Ishikawa (cell line): ENCODE results near the gene YIF1A.

Experiments used
- CEBPB ChIP-seq: IDR thresholded peaks from 2 replicates; pipeline ENCODE4 v1.6.1; 2012
- CREB1 ChIP-seq: IDR thresholded peaks from 2 replicates; pipeline ENCODE4 v1.6.1; 2012; ENCODE audit warnings: low read depth
- EGR1 ChIP-seq: IDR thresholded peaks from 2 replicates; pipeline ENCODE4 v1.6.1; 2012
- EP300 ChIP-seq: IDR thresholded peaks from 2 replicates; pipeline ENCODE4 v1.6.1; 2012; ENCODE audit warnings: borderline replicate concordance
- FOXM1 ChIP-seq: IDR thresholded peaks from 2 replicates; pipeline ENCODE4 v1.6.1; 2012; ENCODE audit warnings: low read depth, borderline replicate concordance
- MAX ChIP-seq: IDR thresholded peaks from 2 replicates; pipeline ENCODE4 v1.6.1; 2012
- NFIC ChIP-seq: IDR thresholded peaks from 2 replicates; pipeline ENCODE4 v1.6.1; 2012
- RAD21 ChIP-seq: IDR thresholded peaks from 2 replicates; pipeline ENCODE4 v1.6.1; 2012; ENCODE audit warnings: low read depth
- TAF1 ChIP-seq: IDR thresholded peaks from 2 replicates; pipeline ENCODE4 v1.6.1; 2012; ENCODE audit warnings: low read depth, mild to moderate bottlenecking
- TCF12 ChIP-seq: IDR thresholded peaks from 2 replicates; pipeline ENCODE4 v1.6.1; 2012; ENCODE audit warnings: low read depth
- TEAD4 ChIP-seq: IDR thresholded peaks from 2 replicates; pipeline ENCODE4 v1.6.1; 2012
- USF1 ChIP-seq: IDR thresholded peaks from 2 replicates; pipeline ENCODE4 v1.6.1; 2012
- YY1 ChIP-seq: IDR thresholded peaks from 2 replicates; pipeline ENCODE4 v1.6.1; 2012; ENCODE audit warnings: low read depth
- ZBTB7A ChIP-seq: IDR thresholded peaks from 2 replicates; pipeline ENCODE4 v1.6.1; 2012; ENCODE audit warnings: low read depth
- TF ChIP-seq, protein P1 (sequence below): IDR thresholded peaks from 2 replicates; pipeline ENCODE4 v1.6.1; 2012; ENCODE audit warnings: low read depth, mild to moderate bottlenecking

YIF1A gene

DNA sequence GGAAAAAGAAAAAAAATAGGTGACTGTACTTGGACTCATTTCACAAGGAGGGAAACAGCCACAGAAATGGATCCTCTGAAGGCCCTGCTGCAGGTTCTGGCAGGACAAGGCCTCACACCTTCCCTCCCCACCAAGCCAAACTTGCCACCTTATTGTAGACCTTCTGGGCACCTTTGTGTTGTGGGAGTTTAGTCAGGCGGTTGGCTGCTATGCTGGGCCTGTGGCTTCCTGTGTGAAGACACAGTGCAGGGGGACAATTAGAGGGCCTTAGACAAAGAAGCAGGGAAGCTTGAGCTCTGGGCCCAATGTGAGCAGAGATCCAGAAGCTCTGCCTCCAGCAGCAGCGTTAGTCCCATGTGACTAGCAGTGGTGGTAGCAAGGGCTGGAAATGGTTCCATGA, 16.3 kb downstream of the YIF1A start:
- no peak for TF ChIP-seq CREB1
- no peak for TF ChIP-seq USF1
- no peak for TF ChIP-seq EP300
- no peak for TF ChIP-seq TEAD4
- TF ChIP-seq FOXM1 = no peak
- TF ChIP-seq NFIC = no peak
- TF ChIP-seq YY1 = no peak
- TF ChIP-seq, protein P1, sequence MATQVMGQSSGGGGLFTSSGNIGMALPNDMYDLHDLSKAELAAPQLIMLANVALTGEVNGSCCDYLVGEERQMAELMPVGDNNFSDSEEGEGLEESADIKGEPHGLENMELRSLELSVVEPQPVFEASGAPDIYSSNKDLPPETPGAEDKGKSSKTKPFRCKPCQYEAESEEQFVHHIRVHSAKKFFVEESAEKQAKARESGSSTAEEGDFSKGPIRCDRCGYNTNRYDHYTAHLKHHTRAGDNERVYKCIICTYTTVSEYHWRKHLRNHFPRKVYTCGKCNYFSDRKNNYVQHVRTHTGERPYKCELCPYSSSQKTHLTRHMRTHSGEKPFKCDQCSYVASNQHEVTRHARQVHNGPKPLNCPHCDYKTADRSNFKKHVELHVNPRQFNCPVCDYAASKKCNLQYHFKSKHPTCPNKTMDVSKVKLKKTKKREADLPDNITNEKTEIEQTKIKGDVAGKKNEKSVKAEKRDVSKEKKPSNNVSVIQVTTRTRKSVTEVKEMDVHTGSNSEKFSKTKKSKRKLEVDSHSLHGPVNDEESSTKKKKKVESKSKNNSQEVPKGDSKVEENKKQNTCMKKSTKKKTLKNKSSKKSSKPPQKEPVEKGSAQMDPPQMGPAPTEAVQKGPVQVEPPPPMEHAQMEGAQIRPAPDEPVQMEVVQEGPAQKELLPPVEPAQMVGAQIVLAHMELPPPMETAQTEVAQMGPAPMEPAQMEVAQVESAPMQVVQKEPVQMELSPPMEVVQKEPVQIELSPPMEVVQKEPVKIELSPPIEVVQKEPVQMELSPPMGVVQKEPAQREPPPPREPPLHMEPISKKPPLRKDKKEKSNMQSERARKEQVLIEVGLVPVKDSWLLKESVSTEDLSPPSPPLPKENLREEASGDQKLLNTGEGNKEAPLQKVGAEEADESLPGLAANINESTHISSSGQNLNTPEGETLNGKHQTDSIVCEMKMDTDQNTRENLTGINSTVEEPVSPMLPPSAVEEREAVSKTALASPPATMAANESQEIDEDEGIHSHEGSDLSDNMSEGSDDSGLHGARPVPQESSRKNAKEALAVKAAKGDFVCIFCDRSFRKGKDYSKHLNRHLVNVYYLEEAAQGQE = no peak
- no peak for TF ChIP-seq MAX
- no peak for TF ChIP-seq CEBPB
- TF ChIP-seq ZBTB7A = no peak
- no peak for TF ChIP-seq RAD21
- TF ChIP-seq TAF1 = no peak
- TF ChIP-seq TCF12 = no peak

DNA sequence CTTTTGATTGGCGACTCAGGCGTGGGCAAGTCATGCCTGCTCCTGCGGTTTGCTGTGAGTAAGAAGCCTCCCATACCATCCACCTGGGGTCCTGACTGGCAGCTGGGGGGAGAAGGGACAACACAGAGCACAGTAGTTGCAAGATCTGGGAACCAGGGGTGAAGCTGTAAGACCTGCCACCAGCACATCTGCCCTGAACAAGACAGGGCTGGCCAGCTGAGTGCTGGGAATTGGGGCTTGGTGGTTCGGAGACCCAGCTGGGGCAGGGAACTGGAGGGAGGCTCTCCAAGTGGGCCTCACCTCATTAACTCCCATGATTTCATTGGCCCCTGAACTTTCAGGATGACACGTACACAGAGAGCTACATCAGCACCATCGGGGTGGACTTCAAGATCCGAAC, 17.1 kb downstream of the YIF1A start:
- no peak for TF ChIP-seq ZBTB7A
- TF ChIP-seq CEBPB = no peak
- no peak for TF ChIP-seq RAD21
- no peak for TF ChIP-seq NFIC
- TF ChIP-seq, protein P1 = no peak
- no peak for TF ChIP-seq USF1
- no peak for TF ChIP-seq CREB1
- TF ChIP-seq MAX = no peak
- TF ChIP-seq EGR1 = no peak

DNA sequence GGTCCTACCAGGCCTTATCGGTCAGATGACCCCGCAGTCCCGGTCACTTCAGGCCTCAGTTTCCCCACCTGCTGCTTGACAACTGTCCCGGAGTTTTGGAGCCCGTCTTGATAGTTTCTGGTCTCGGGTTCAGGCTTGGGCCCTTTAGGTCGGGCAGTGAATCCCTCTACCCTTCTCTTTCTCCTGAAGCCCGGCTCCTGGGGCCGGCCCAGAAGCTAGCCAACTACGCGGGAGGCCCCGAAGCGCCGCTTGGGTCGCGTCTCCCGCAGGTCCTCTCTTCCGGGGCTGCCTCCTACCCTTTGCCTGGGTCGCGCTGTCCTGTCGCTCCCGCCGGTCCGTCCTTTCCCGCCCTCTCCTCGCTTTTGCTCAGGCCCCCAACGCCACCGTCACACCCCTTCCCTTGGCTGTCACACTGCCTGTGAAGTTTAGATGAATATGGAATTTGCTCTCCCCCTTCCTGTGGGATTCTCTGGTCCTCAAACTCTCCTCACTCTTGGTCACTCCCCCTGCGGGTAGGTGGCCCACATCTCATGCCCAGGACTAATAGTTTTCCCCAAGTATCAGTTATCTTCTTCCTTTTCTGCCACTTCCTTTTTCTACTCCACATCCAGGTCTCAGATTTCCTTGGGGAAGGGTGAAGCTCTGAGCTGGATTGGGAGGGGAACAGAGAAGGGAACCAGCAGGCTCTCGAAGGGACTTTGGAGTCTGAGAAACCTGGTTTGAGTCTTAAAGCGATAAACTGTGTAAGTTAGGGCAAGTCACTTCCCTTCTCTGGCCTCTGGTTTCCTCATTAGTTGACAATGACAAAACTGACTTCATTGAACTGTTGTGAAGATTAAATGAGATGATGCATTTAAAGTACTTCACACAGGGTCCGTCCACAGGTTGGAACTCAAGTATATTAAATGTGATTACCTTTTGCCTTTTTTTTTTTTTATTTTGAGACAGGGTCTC, 19.7 kb downstream of the YIF1A start:
- TF ChIP-seq USF1 = no peak
- TF ChIP-seq NFIC = no peak
- no peak for TF ChIP-seq EP300
- no peak for TF ChIP-seq TCF12
- TF ChIP-seq CREB1 = no peak
- no peak for TF ChIP-seq EGR1
- TF ChIP-seq YY1 = no peak
- TF ChIP-seq TEAD4 = no peak
- TF ChIP-seq TAF1 = no peak
- no peak for TF ChIP-seq CEBPB
- TF ChIP-seq ZBTB7A = no peak
- TF ChIP-seq, protein P1 = no peak
- TF ChIP-seq RAD21 = no peak
- TF ChIP-seq MAX = no peak
- no peak for TF ChIP-seq FOXM1
